H1 (cell line): ENCODE data around the gene IP6K1. TPM values are rescaled to one million over a fixed set of nuclear protein-coding genes. Genes with fewer than 3 reads are reported as not detected.
"Not testable (repeated sequence)": the region's sequence is repeated elsewhere in the genome, so short reads cannot be mapped to it uniquely, and the experiment has no call there.

Experiments
- CTCF ChIA-PET: fragments of 300-600 bp; sonication (Branson Sonifier 250); formaldehyde crosslinking; loops from one replicate; lab custom pipeline; 2021; ENCODE audit not compliant: partially characterized antibody; lab: Charles Lee
- POLR2A ChIA-PET: fragments of 300-600 bp; sonication (Branson Sonifier 250); formaldehyde crosslinking; loops from one replicate; lab custom pipeline; 2021; ENCODE audit warnings: inconsistent platforms; ENCODE audit not compliant: partially characterized antibody; lab: Charles Lee
- DNase-seq, 2 experiments: peaks; one replicate each; pipeline versions ENCODE4 v3.0.0 to v3.0.0-alpha.2; 2010 to 2022; ENCODE audit warnings: low spot score in 2 of 2, low read depth in 1 of 2, mixed read lengths in 1 of 2
- FAIRE-seq: peaks from 2 replicates; lab custom pipeline; 2011; peaks lifted over from hg19 to GRCh38; lab: Jason Lieb, UNC
- H2AFZ ChIP-seq: 2 replicates; pipeline ENCODE4 v1.8.1; 2012; ENCODE audit warnings: low read length, inconsistent platforms
- H2AK5ac ChIP-seq: 2 replicates; pipeline ENCODE4 v1.6.1; 2013; ENCODE audit warnings: low read depth, low read length
- H2BK120ac ChIP-seq: replicated peaks from 2 replicates; pipeline ENCODE3; 2013; ENCODE audit warnings: low read depth, low read length, inconsistent platforms
- H2BK12ac ChIP-seq: 2 replicates; pipeline ENCODE4 v1.6.1; 2013; ENCODE audit warnings: low read depth, low read length
- H2BK15ac ChIP-seq: 2 replicates; pipeline ENCODE4 v1.6.1; 2013; ENCODE audit warnings: low read length
- H2BK20ac ChIP-seq: 2 replicates; pipeline ENCODE4 v1.6.1; 2013; ENCODE audit warnings: low read length
- H2BK5ac ChIP-seq: 2 replicates; pipeline ENCODE4 v1.6.1; 2013; ENCODE audit warnings: low read depth, low read length
- H3K14ac ChIP-seq: 2 replicates; pipeline ENCODE4 v1.6.1; 2013; ENCODE audit warnings: inconsistent platforms; ENCODE audit not compliant: insufficient read length
- H3K18ac ChIP-seq: 2 replicates; pipeline ENCODE4 v1.6.1; 2013; ENCODE audit warnings: low read length; ENCODE audit errors: extremely low read depth
- H3K23ac ChIP-seq: 2 replicates; pipeline ENCODE4 v1.6.1; 2013; ENCODE audit warnings: inconsistent platforms; ENCODE audit not compliant: insufficient read length
- H3K23me2 ChIP-seq: 2 replicates; pipeline ENCODE4 v1.6.1; 2013; ENCODE audit warnings: low read depth, low read length
- H3K27ac ChIP-seq: 2 replicates; pipeline ENCODE4 v1.6.1; 2011; ENCODE audit warnings: low read depth, low read length, inconsistent platforms
- H3K27me3 ChIP-seq, 4 experiments: replicated peaks in 1 of 4; 1 replicate in 1 of 4; 2 replicates in 3 of 4; pipeline versions ENCODE4 v1.6.1 to v1.8.1; 2011 to 2013; ENCODE audit warnings: low read length in 3 of 4, mild to moderate bottlenecking in 3 of 4, inconsistent platforms in 2 of 4, mixed read lengths in 2 of 4, moderate library complexity in 1 of 4; ENCODE audit not compliant: control insufficient read depth in 3 of 4, insufficient read depth in 3 of 4; ENCODE audit errors: extremely low read depth in 1 of 4
- H3K36me3 ChIP-seq, 4 experiments: 2 replicates each; pipeline versions ENCODE4 v1.6.1 to v1.8.1; 2011 to 2013; ENCODE audit warnings: mild to moderate bottlenecking in 4 of 4, low read length in 3 of 4, moderate library complexity in 2 of 4, control low read depth in 1 of 4, inconsistent platforms in 1 of 4; ENCODE audit not compliant: insufficient read depth in 4 of 4, control insufficient read depth in 2 of 4
- H3K4ac ChIP-seq: replicated peaks from 2 replicates; pipeline ENCODE3; 2013; ENCODE audit warnings: low read length, low read depth, mixed read lengths, inconsistent platforms; ENCODE audit not compliant: insufficient read length
- H3K4me1 ChIP-seq, 4 experiments: replicated peaks in 1 of 4; 1 replicate in 1 of 4; 2 replicates in 3 of 4; pipeline versions ENCODE4 v1.6.1 to v1.8.1; 2011 to 2013; ENCODE audit warnings: low read length in 3 of 4, inconsistent platforms in 2 of 4, mixed read lengths in 1 of 4; ENCODE audit not compliant: insufficient read depth in 4 of 4, control insufficient read depth in 3 of 4
- H3K4me2 ChIP-seq, 2 experiments: 2 replicates each; pipeline versions ENCODE4 v1.6.1 to v1.8.1; 2011 to 2013; ENCODE audit warnings: low read depth in 2 of 2, low read length in 2 of 2, control low read depth in 1 of 2, inconsistent platforms in 1 of 2, mild to moderate bottlenecking in 1 of 2; ENCODE audit not compliant: insufficient read depth in 1 of 2
- H3K4me3 ChIP-seq, 4 experiments: fragments of 200-600, 300-600 bp in 1 of 4; sonication (generic), shearing (Covaris generic), sonication (Bioruptor Twin) in 1 of 4; 2 replicates each; pipeline versions ENCODE4 v1.5.1 to v1.8.1; 2011 to 2016; ENCODE audit warnings: low read length in 4 of 4, low read depth in 3 of 4, control low read depth in 2 of 4, inconsistent platforms in 2 of 4, mild to moderate bottlenecking in 2 of 4, mixed read lengths in 1 of 4, moderate library complexity in 1 of 4; ENCODE audit not compliant: insufficient read depth in 2 of 4; ENCODE audit errors: extremely low read depth in 1 of 4
- H3K56ac ChIP-seq: replicated peaks from 2 replicates; pipeline ENCODE3; 2013; ENCODE audit warnings: low read depth, mild to moderate bottlenecking, mixed read lengths, low read length, inconsistent platforms; ENCODE audit not compliant: insufficient read length
- H3K79me1 ChIP-seq: 2 replicates; pipeline ENCODE4 v1.6.1; 2013; ENCODE audit warnings: low read depth, low read length, control low read depth
- H3K79me2 ChIP-seq, 2 experiments: 2 replicates each; pipeline versions ENCODE4 v1.6.1 to v1.8.1; 2012 to 2013; ENCODE audit warnings: low read length in 2 of 2, mild to moderate bottlenecking in 2 of 2, inconsistent platforms in 1 of 2; ENCODE audit not compliant: insufficient read depth in 2 of 2, control insufficient read depth in 1 of 2
- H3K9ac ChIP-seq, 4 experiments: replicated peaks in 1 of 4; 1 replicate in 1 of 4; 2 replicates in 3 of 4; pipeline versions ENCODE4 v1.6.1 to v1.8.1; 2011 to 2013; ENCODE audit warnings: low read depth in 3 of 4, low read length in 3 of 4, control low read depth in 2 of 4, mild to moderate bottlenecking in 2 of 4, moderate library complexity in 2 of 4, inconsistent platforms in 1 of 4; ENCODE audit errors: extremely low read depth in 1 of 4
- H3K9me3 ChIP-seq, 2 experiments: 2 replicates each; pipeline versions ENCODE4 v1.6.1 to v1.8.1; 2012 to 2013; ENCODE audit warnings: mild to moderate bottlenecking in 2 of 2, moderate library complexity in 2 of 2, control low read depth in 1 of 2, inconsistent platforms in 1 of 2, low read depth in 1 of 2, low read length in 1 of 2, mixed read lengths in 1 of 2; ENCODE audit not compliant: insufficient read depth in 2 of 2
- H4K20me1 ChIP-seq, 2 experiments: replicated peaks in 1 of 2; 2 replicates each; pipeline versions ENCODE3 to v1.8.1; 2011 to 2013; ENCODE audit warnings: inconsistent platforms in 2 of 2, low read length in 2 of 2, mild to moderate bottlenecking in 1 of 2; ENCODE audit not compliant: insufficient read depth in 2 of 2, control insufficient read depth in 1 of 2
- H4K5ac ChIP-seq: 2 replicates; pipeline ENCODE4 v1.6.1; 2013; ENCODE audit warnings: low read length, low read depth, mixed read lengths, inconsistent platforms; ENCODE audit not compliant: insufficient read length
- H4K8ac ChIP-seq: 2 replicates; pipeline ENCODE4 v1.8.0; 2013; ENCODE audit warnings: mild to moderate bottlenecking, moderate library complexity, low read length, inconsistent platforms; ENCODE audit not compliant: insufficient read depth; ENCODE audit errors: extremely low read depth
- H4K91ac ChIP-seq: replicated peaks from 2 replicates; pipeline ENCODE3; 2013; ENCODE audit warnings: low read length, mixed read lengths, inconsistent platforms; ENCODE audit not compliant: insufficient read length
- whole genome bisulfite sequencing, 2 experiments: shearing (Covaris generic) in 1 of 2; methylation state at CpG; one replicate each; pipeline versions ENCODE4 v1.1.6 to v1.1.7; 2013 to 2015; ENCODE audit warnings: low lambda C conversion rate in 2 of 2, mixed read lengths in 2 of 2, inconsistent platforms in 1 of 2, low coverage in 1 of 2, missing lambda C conversion rate in 1 of 2; ENCODE audit not compliant: insufficient replicate concordance in 2 of 2, insufficient coverage in 1 of 2, insufficient read length in 1 of 2; ENCODE audit errors: extremely low coverage in 1 of 2, missing lambda C conversion rate in 1 of 2; 5-methylcytosine and 5-hydroxymethylcytosine counted together
- polyA plus RNA-seq, 7 experiments: library from polyadenylated mRNA; depleted of rRNA in 3 of 7; stranded (reverse) in 5 of 7; unstranded in 2 of 7; fragments of >200 nt in 5 of 7; fragments of 200-250 nt in 2 of 7; gene quantifications; 1 replicate in 5 of 7; 2 replicates in 1 of 7; 4 replicates in 1 of 7; pipeline versions ENCODE4 v1.2.1 to v1.2.3, GENCODE V29; 2011 to 2013; ENCODE audit warnings: missing spikeins in 2 of 7, mixed read lengths in 2 of 7
- total RNA-seq: library from RNA; stranded (reverse); fragmentation: NEBNext Ultra II Directional; extraction: Animal tissue kit (Norgen Biotek cat#: 25700); gene quantifications from 2 replicates; pipeline ENCODE4 v1.2.1, GENCODE V29; 2021

Gene IP6K1
- total and polyA plus RNA-seq, 2 of the 8 experiments (the other 6 are each of a cell fraction or from before 2014, with no cell fraction given) = 31.5 to 35.2 TPM

GRCh38 chr3:49694409-49695070 lies 91.8 kb downstream of the IP6K1 start:
- H3K18ac ChIP-seq = not testable (repeated sequence)
- 86% methylated on average over 6 of the region's 6 CpGs; no CpG with 5 or more reads in 1 of the 2 experiments for WGBS, 2 experiments

More at GRCh38 chr3:49694409-49695070, 91.8 kb downstream of the IP6K1 start:
- DNase-seq, H4K20me1 ChIP-seq, H4K8ac ChIP-seq, H3K79me2 ChIP-seq, H2BK20ac ChIP-seq, H2BK120ac ChIP-seq, H3K27ac ChIP-seq, H2AK5ac ChIP-seq, H3K14ac ChIP-seq, H3K9me3 ChIP-seq, H2AFZ ChIP-seq, H4K5ac ChIP-seq, H3K23ac ChIP-seq, H4K91ac ChIP-seq, H3K4me2 ChIP-seq, H3K23me2 ChIP-seq, H3K9ac ChIP-seq, FAIRE-seq, H3K4me1 ChIP-seq, POLR2A ChIA-PET, H3K27me3 ChIP-seq, H2BK5ac ChIP-seq, H3K4ac ChIP-seq, H2BK15ac ChIP-seq, H3K56ac ChIP-seq, H3K36me3 ChIP-seq, H3K79me1 ChIP-seq, H3K4me3 ChIP-seq, H2BK12ac ChIP-seq: not testable (repeated sequence)
- CTCF ChIA-PET = interaction anchor here (0.7 to 1.0 kb wide), 2 partner anchors 9 to 17 kb away, joined by 3 read pairs; no protein-coding TSS in a partner anchor
